ENCODE data around the gene TSN.

The TSN gene

DNA sequence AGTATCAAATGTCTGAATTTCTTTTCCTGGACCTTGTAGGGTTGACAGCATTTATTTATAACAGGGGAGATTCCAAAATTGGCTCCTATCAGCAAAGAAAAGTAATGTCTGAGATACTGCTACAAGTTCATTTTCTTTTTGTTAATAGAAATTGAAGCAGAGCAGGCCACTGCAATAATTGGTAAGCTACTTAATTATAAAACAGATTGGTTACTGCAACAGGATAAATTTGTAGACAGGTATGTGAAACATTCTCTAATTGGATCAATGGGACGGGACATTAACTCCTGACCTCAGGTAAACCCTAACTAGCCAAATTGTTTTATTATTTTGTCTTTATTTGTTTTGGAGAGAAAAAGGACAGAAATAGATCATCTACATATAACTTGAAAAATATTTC is 39.3 kb upstream of the TSN start:
- no peak for TF ChIP-seq CTCF (IDR thresholded peaks at IDR 0.05; ENCODE audit: low read depth, low read length, missing control alignments)
- no peak for DNase-seq (ENCODE audit: low read depth)
- H3K4me3 ChIP-seq (ENCODE audit: low read depth, low read length), result no peak overlapping the region

DNA sequence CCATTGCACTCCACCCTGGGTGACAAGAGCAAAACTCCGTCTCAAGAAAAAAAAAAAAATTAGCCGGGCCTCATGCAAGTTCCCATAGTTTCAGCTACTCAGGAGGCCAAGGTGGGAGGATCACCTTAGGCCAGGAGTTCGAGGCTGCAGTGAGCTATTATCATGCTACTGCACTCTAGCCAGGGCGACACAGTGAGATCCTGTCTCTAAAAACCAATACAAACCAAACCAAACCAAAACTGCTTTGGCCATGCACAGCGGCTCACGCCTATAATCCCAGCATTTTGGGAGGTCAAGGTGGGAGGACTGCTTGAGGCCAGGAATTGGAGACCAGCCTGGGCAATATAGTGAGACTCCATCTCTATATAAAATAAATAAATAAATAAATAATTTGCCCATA is 37.9 kb upstream of the TSN start:
- no peak for DNase-seq (ENCODE audit: low read depth)
- no peak overlapping the region for H3K4me3 ChIP-seq (ENCODE audit: low read depth, low read length)
- no peak for TF ChIP-seq CTCF (IDR thresholded peaks at IDR 0.05; ENCODE audit: low read depth, low read length, missing control alignments)

DNA sequence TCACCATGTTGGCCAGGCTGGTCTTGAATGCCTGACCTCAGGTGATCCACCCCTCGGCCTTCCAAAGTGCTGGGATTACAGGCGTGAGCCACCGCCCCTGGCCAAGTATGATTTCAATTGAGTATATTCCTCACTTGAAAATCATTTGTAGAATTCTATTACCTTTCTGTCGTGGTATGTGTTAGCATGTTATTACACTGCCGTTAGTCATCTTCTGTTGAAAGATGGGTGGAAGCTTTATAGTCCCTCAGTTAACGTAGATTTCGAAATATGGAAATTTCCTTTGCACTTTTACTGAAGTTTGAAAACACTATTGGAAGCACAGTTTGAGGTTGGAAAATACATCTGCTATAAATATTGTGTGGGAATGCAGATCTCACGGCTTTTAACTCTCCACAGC is 33.5 kb upstream of the TSN start:
- no peak for DNase-seq (ENCODE audit: low read depth)
- no peak overlapping the region for H3K4me3 ChIP-seq (ENCODE audit: low read depth, low read length)
- no peak for TF ChIP-seq CTCF (IDR thresholded peaks at IDR 0.05; ENCODE audit: low read depth, low read length, missing control alignments)

GRCh38 chr2:121722479-121722878 is 33.0 kb upstream of the TSN start:
- TF ChIP-seq CTCF (IDR thresholded peaks at IDR 0.05; ENCODE audit: low read depth, low read length, missing control alignments), result no peak
- no peak overlapping the region for H3K4me3 ChIP-seq (ENCODE audit: low read depth, low read length)
- DNase-seq (ENCODE audit: low read depth), result no peak

GRCh38 chr2:121723316-121723715 is 32.1 kb upstream of the TSN start:
- no peak for TF ChIP-seq CTCF (IDR thresholded peaks at IDR 0.05; ENCODE audit: low read depth, low read length, missing control alignments)
- no peak for DNase-seq (ENCODE audit: low read depth)
- H3K4me3 ChIP-seq (ENCODE audit: low read depth, low read length), result no peak overlapping the region

DNA sequence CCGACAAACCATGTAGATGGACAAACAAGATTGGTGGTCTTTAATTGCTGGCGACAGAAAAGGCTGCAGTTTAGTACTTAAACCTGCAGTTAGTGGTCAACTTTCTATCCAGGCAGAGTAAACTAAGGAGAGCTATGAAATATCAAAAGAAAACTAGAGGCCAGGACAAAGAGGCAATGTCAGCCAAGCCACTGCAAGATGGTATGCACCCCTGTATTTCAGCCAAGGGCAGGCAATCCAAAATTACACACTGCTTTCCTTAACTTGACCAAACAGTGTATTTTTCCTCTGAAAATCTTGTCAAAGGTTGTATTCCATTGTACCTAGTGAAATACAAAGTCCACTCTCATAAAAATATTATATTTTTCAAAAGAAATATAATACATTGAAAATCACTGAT is 28.1 kb upstream of the TSN start:
- no peak for TF ChIP-seq CTCF (IDR thresholded peaks at IDR 0.05; ENCODE audit: low read depth, low read length, missing control alignments)
- no peak overlapping the region for H3K4me3 ChIP-seq (ENCODE audit: low read depth, low read length)
- no peak for DNase-seq (ENCODE audit: low read depth)

DNA sequence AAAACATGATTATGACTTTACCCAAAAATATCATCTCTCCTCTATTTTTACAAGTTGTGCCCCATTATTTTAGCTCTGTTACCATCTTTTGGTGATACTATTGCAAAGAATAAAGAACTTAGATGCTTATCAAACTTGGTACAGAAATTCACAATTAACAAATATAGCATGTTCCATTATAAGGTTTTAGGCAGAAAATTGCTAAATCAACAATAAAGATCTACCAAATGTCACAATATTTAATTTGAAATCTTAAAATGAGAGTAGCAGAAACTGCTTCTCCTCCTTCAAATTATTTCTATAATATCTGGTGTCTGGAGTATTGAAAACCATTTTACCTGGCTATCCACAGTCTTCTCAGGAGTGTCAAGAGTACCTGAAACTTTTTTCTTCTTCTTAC is 27.5 kb upstream of the TSN start:
- H3K4me3 ChIP-seq (ENCODE audit: low read depth, low read length), result no peak overlapping the region
- no peak for DNase-seq (ENCODE audit: low read depth)
- no peak for TF ChIP-seq CTCF (IDR thresholded peaks at IDR 0.05; ENCODE audit: low read depth, low read length, missing control alignments)
